ENCODE data around the gene DTX2.
"Not testable (repeated sequence)": the region's sequence is repeated elsewhere in the genome, so short reads cannot be mapped to it uniquely, and the experiment has no call there.

DTX2 gene

GRCh38 chr7:76513817-76514799 lies 52.6 kb downstream of the DTX2 start:
- no peak for DNase-seq

- no peak for DNase-seq
Observed at GRCh38 chr7:76514926-76515771, 53.6 kb downstream of the DTX2 start.

- no peak for DNase-seq
Observed at GRCh38 chr7:76515999-76516443, 54.5 kb downstream of the DTX2 start.

DNA sequence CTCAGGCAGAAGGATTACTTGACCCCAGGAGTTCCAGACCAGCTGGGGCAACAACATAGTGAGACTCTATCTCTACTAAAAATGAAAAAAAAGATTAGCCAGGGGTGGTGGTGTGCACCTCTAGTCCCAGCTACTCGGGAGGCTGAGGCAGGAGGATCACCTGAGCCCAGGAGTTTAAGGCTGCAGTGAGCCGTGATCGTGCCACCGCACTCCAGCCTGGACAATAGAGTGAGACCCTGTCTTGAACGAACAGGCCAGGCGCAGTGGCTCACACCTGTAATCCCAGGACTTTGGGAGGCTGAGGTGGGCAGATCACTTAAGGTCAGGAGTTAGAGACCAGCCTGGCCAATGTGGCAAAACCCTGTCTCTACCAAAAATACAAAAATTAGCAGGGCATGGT lies 55.4 kb downstream of the DTX2 start:
- not testable (repeated sequence) for DNase-seq

GRCh38 chr7:76526183-76526582 lies 64.7 kb downstream of the DTX2 start:
- not testable (repeated sequence) for DNase-seq

- not testable (repeated sequence) for DNase-seq
Observed at GRCh38 chr7:76531643-76532042, 70.1 kb downstream of the DTX2 start.

DNA sequence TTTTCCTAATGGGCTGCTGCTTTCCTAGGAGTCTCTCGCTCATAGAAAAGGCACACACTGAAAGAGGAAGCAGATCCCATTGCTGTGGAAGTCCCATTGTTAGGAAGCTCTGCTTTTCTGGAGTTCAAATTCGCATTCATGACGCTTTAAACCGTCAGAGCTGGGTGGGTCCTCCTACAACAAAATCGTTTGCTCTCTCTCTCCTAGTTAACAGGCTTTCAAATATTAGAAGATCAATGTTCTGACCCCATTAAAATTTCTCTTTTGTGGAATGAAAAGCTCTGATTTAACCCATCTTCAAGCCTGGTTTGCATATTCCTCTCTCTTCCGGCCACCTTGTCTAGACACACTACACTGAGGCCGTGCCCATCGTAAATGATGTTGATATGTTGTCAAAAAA lies 81.7 kb downstream of the DTX2 start, which contains the start of gene SPDYE16:
TSS of gene SPDYE16 (minus strand) at position 101 of the 400 bp plus-strand sequence. CDS start 1,838 bp downstream, outside the sequence.
- not testable (repeated sequence) for DNase-seq

DNA sequence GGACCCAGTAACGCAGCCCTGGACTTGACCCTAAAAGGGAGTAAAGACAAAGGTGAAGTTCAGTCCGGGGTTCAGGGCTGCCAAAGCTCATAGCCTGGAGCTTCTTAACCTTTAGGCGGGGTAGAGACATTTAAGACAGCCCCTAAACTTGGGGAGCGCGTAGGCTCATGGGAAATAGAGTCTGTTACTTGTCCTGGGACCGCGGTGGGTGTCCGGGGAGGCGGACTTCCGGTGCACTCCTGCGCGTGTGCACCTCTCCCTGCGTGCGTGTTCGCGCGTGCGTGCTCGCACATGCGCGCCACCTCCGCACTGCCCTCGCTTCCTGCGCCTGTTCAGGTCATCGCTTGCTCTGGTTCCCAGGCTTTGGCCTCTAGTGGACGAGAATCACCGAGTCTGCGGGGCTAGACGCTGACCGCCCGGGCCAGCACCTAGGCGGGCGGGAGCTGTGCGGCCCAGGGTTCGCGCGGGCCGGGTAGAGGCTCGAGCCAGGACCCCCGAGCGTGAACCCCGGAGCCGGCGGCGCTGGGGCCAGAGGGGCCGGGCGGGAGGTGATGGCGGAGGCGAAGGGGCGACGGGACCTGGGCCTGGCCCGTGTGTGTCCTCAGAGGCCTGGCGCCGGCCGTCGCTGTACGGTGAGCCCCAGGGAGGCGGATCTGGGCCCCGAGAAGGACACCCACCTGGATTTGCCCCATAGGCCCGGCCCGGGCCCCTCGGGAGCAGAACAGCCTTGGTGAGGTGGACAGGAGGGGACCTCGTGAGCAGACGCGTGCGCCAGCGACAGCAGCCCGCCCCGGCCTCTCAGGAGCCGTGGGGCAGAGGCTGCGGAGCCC lies 87.7 kb downstream of the DTX2 start:
- peak; percentile 74 for DNase-seq

DNA sequence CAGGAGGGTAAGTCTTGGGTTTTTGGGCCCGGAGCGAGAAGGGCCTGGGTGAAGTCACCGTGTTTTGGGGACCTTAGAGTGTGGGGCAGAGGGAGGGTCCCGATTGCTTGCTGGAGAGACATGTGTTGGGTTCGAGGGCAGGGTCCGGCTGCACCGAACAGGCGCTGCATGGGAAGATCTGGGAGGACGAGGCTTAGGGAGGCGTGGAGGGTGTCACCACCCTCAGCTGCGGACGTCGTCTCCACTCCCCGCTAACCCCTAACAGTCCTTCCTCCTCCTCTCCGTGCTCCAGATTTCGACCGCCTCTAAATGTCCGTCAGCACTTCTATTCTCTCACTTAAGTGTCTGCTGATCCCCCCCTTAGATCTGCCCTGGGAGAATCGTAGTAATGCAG lies 88.3 kb downstream of the DTX2 start:
- DNase-seq: not testable (repeated sequence)

- not testable (repeated sequence) for DNase-seq
Observed at GRCh38 chr7:76551992-76552391, 90.5 kb downstream of the DTX2 start.

Measured in DMS79 treated with DMSO at 0.1 percent for 48 hours (cell line).